ENCODE measurements around the gene MEMO1. TPM values are rescaled to one million over a fixed set of nuclear protein-coding genes. Genes with fewer than 3 reads are reported as not detected.

Gene MEMO1
- total RNA-seq, 1 donor from 2014 or later, result 41.9 TPM

DNA sequence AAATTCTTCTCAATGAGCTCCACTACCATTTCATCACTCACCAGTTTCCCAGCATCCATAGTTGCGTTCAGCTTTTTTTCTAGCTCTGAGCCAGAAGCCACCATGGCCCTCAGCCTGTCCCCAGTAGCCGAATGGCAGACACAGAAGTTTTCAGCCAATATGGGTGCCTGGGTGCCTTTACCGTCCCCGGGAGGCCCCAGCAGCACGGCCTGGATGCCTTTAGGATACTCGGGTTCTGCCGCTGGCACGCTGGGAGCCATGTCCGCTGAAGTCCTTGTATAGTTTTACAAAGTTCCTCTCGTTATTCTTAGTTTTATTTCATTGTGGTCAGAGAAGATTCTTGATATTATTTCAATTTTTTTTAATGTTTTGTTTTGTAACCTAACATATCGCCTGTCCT is 187.2 kb downstream of the MEMO1 start:
- DNase-seq, result no peak
- Histone ChIP-seq H3K9me3 (replicated peaks) (peaks cover 50% of the 10 kb centered on the region), H3K4me1 (no peaks in the 10 kb centered on the region), H3K36me3 (no peaks in the 10 kb centered on the region), H3K27me3 (ENCODE audit: low read depth) (no peaks in the 10 kb centered on the region), H3K27ac (replicated peaks) (no peak overlapping the region), H3K4me3 (no peak overlapping the region)
- intact Hi-C loops (cut with micrococcal nuclease), result no loop called here
- TF ChIP-seq CTCF (IDR thresholded peaks at IDR 0.05; ENCODE audit: borderline replicate concordance), result no peak

GRCh38 chr2:31822587-31822986 is 188.2 kb downstream of the MEMO1 start:
- no peak overlapping the region for H3K27ac ChIP-seq (replicated peaks)
- intact Hi-C loops (cut with micrococcal nuclease), result no loop called here
- DNase-seq, result no peak
- no peaks in the 10 kb centered on the region for H3K36me3 ChIP-seq
- no peak overlapping the region for H3K4me3 ChIP-seq
- TF ChIP-seq CTCF (IDR thresholded peaks at IDR 0.05; ENCODE audit: borderline replicate concordance), result no peak
- no peaks in the 10 kb centered on the region for H3K4me1 ChIP-seq
- H3K9me3 ChIP-seq (replicated peaks), result peaks cover 52% of the 10 kb centered on the region
- no peaks in the 10 kb centered on the region for H3K27me3 ChIP-seq (ENCODE audit: low read depth)

Other genes starting within 250 kb of the MEMO1 start
- 37.5 TPM for gene DPY30, start 28.8 kb upstream of the MEMO1 start, total RNA-seq
- gene SPAST, start 52.5 kb upstream of the MEMO1 start, total RNA-seq, result 8.7 TPM
- 13.4 TPM for gene SLC30A6, start 154.9 kb upstream of the MEMO1 start, total RNA-seq

Measured in left ventricle myocardium inferior (tissue), 1 donor.